Fibroblast of pulmonary artery (primary cell): Measurements from ENCODE around the gene TSPYL1.
"Not testable (repeated sequence)": the region's sequence is repeated elsewhere in the genome, so short reads cannot be mapped to it uniquely, and the experiment has no call there.

Experiments used
- DNase-seq: peaks from one replicate; pipeline ENCODE4 v3.0.0-alpha.2; 2010; ENCODE audit warnings: low read depth
- H3K4me3 ChIP-seq: replicated peaks from 2 replicates; pipeline ENCODE4 v1.5.1; 2011; ENCODE audit warnings: low read depth, mild to moderate bottlenecking, control low read depth, low read length, moderate library complexity
- TF ChIP-seq, protein P1 (sequence below): IDR thresholded peaks from 2 replicates; pipeline ENCODE4 v1.5.1; 2011; ENCODE audit warnings: mild to moderate bottlenecking, control low read depth, low read length, inconsistent platforms; ENCODE audit errors: missing control alignments

TSPYL1 gene

DNA sequence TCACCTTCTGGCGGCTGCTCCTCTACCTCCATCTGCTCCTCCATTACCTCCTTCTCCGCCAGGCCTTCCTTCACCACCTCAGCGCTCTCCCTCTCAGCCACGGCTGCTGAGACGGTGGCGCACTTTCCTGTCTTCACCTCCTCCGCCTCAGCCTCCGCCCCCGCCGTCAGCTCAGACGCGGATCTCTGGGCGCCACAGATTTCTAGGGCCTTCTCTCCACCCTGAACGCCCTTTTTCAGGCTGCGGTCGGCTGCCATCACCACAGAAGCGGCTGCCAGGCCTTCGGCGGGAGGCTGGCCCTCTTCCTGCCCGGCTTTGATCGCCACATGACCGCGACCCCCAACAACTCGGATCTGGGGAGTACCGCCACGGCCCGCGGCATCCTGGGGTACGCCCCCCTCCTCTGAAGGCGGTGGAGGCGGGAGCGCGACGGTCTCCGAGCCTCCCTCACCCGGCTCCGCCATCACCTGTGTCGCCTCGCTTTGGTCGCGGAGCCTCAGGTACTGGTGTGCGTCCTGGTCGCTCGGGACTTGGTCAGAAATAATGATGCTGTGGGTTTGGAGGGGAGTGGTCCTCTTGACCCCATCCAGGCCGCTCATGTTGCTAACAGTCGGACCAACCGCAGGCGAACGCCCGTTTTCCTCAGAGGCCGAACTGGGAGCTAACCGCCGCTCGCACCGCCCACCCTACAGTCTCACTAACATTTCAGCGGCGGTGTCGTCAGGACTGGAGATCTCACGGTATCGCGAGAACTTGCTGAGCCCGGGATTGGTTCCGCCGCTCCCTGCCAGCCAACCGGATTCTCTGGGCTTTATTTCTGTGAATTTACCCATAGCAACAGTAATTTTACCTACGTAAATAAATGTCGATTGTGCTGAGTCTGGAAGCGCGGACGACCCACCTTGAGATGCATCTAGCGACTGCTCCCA, at the start of gene TSPYL1:
TSS of gene TSPYL1 (minus strand) at position 699 of the 929 bp plus-strand sequence. CDS start at position 599, 100 bp downstream.
- TF ChIP-seq, protein P1, sequence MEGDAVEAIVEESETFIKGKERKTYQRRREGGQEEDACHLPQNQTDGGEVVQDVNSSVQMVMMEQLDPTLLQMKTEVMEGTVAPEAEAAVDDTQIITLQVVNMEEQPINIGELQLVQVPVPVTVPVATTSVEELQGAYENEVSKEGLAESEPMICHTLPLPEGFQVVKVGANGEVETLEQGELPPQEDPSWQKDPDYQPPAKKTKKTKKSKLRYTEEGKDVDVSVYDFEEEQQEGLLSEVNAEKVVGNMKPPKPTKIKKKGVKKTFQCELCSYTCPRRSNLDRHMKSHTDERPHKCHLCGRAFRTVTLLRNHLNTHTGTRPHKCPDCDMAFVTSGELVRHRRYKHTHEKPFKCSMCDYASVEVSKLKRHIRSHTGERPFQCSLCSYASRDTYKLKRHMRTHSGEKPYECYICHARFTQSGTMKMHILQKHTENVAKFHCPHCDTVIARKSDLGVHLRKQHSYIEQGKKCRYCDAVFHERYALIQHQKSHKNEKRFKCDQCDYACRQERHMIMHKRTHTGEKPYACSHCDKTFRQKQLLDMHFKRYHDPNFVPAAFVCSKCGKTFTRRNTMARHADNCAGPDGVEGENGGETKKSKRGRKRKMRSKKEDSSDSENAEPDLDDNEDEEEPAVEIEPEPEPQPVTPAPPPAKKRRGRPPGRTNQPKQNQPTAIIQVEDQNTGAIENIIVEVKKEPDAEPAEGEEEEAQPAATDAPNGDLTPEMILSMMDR: no peak
- peak; percentile 98 for DNase-seq

DNA sequence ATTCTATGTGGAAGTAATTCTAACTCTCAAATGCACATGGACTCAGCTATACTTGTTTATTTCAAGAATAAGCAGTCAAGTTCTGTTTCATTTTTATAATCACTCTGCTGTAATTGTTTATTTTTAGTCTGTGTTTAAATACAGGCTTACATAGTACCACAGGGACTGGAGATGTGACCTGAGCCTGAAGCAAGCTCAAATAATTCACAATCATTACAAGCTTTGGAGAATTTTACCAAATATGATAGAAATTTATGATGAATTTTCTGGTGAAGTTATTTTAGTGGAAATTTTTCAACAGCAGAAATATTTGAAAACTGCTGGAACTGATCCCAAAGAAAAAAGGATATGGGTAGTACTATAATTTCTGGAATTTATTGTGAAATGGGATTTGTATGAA, 49.4 kb upstream of the TSPYL1 start:
- no peak overlapping the region for H3K4me3 ChIP-seq
- TF ChIP-seq, protein P1: no peak
- no peak for DNase-seq

More for the DNA sequence above, at the start of gene TSPYL1:
- H3K4me3 ChIP-seq: peak within 1 kb of the TSS; percentile 86

DNA sequence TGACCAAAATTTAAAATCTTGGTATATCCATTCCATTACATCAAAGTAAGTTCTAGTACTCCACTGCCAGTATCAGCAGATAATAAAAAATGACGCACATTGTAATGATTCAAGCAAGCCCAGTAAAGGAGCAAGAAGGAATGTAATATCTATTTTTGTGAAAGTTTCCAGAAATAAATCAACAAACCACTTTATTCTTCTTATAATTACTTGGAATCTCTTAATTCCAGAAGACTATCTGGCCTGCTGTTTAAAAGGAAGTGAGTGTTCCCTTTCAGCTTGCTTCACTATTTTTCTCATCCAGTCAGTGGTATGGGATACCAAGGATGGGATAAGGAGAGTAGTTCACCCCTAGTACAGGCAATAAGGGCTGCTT, 48.8 kb upstream of the TSPYL1 start:
- DNase-seq: peak; percentile 48
- H3K4me3 ChIP-seq: no peak overlapping the region
- TF ChIP-seq, protein P1: no peak

DNA sequence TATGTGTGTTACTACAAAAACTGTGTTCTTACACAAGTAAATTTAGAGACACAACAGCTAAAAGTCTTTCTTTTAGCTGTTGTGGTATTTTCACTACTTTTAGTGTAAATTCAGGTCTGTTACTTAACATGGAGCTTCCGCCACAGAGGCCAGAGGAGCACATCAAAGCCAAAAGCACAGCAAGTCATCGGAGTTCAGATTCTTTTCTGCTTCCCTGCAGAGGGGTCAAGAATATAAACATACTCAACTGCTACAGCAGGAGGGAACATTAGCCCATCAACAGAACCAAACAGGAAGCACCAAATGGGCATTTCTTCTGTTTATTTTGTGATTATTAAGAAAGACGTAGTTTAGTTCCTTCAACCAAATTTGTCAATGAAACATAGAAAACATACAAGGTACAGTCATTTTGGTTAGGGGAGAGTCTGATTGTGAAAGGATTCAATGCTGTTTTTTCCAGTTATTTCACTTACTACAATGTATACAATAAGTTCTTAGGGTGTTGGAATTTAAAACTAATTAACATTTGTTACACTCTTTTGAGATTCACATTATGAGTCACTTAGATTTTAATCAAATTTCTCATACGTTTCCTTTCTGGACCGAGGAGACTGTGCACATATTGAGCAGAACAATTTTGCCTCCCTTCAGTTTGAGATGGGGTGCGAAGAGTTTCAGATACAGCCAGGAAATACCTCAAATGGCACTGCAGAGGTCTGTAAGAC, 48.2 kb upstream of the TSPYL1 start:
- no peak overlapping the region for H3K4me3 ChIP-seq
- DNase-seq: no peak
- TF ChIP-seq, protein P1: no peak

DNA sequence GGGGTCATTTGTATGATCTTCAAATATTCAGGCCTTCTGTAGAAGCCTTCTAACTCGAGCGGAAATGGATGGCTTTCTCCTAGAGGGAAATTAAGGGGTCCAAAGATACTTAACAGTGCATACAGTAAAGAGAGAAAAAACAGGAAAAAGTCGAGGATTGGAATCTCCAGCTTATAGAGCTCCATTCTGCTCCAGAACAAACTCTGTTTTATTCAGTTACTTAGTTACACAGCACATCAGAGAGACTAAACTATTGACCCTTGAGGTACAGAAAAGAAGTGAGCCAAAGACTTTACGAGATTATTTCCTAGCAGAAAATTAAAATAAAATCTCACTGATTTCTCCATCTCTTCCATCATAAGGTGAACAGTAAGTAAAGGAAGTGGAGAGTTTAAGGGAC, 47.3 kb upstream of the TSPYL1 start:
- no peak overlapping the region for H3K4me3 ChIP-seq
- no peak for DNase-seq
- TF ChIP-seq, protein P1: no peak

DNA sequence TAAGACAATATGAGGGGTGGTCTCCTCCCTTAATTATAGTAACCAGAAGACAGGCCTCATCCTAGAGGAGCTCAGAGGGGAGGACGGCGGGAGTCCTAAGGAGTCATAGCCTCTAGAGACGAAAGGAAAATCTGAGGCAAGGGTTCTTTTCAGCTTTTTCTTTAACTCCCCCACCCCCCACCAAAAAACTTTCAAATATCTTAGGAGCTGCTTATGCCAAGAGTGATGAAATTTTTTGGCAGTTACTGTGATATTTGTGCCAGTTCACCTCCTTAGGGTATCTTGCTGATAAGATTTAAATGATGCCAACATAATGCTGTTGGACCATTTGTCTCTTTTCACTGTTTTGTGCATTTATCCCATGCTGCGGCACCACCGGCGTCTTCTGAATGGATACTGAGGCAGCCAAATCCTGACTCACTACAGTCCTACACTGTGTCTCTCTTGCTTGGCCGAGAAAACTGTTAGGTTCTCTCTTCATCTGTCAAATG, 46.5 kb upstream of the TSPYL1 start:
- DNase-seq: peak; percentile 51

DNA sequence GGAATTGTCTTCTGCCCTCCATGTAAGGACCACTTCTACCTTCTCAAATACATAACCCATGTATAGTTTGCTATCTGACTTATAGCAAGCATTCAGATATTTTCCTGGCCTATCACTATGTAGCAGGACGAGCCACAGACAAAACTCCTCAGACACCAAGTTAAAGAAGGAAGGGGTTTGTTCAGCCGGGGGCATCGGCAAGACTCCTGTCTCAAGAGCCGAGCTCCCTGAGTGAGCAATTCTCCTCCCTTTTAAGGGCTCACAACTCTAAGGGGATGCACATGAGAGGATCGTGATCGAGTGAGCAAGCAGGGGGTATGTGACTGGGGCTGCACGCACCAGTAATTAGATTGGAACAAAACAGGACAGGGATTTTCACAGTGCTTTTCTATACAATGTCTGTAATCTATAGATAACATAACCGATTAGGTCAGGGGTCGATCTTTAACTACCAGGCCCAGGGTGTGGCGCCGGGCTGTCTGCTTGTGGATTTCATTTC, 46.0 kb upstream of the TSPYL1 start:
- DNase-seq, H3K4me3 ChIP-seq: not testable (repeated sequence)

More for the DNA sequence above, 46.5 kb upstream of the TSPYL1 start:
- H3K4me3 ChIP-seq: no peak overlapping the region
- TF ChIP-seq, protein P1: no peak
